ENCODE measurements around the gene NLRP1. TPM values are rescaled to one million over a fixed set of nuclear protein-coding genes. Genes with fewer than 3 reads are reported as not detected.

NLRP1 gene
- total RNA-seq, 2 experiments from 2014 or later: 18.7 to 24.6 TPM

- no peak overlapping the region for H3K4me3 ChIP-seq (ENCODE audit: low read depth, low read length, poor library complexity, severe bottlenecking)
- no peaks in the 10 kb centered on the region for H4K20me1 ChIP-seq (ENCODE audit: insufficient read depth, low read length)
- no peaks in the 10 kb centered on the region for H3K9me3 ChIP-seq (ENCODE audit: low read length)
- intact Hi-C loops (cut with micrococcal nuclease; ENCODE audit: unreplicated experiment): no loop called here
- H3K4me1 ChIP-seq (ENCODE audit: insufficient read depth, low read length, poor library complexity, severe bottlenecking): no peaks in the 10 kb centered on the region
- ChIA-PET POLR2A (interaction anchor here (0.6 kb wide), 1 partner anchor 14 kb away, joined by 3 read pairs; no protein-coding TSS in a partner anchor), CTCF (ENCODE audit: unreplicated experiment) (no interaction called here)
- BruUV-seq (replicated peaks): no TSS peak
- no peak for DNase-seq (ENCODE audit: low spot score)
- H3K4me2 ChIP-seq (ENCODE audit: low read length): no peak overlapping the region
- no peak overlapping the region for H3K27ac ChIP-seq (ENCODE audit: low read depth, low read length, poor library complexity, severe bottlenecking)
- H3K36me3 ChIP-seq (ENCODE audit: insufficient read depth, low read length): no peaks in the 10 kb centered on the region
- no peaks in the 10 kb centered on the region for H3K79me2 ChIP-seq (ENCODE audit: insufficient read depth, low read depth, low read length)
- H2AFZ ChIP-seq (ENCODE audit: low read length): no peak overlapping the region
- TF ChIP-seq, protein P1, sequence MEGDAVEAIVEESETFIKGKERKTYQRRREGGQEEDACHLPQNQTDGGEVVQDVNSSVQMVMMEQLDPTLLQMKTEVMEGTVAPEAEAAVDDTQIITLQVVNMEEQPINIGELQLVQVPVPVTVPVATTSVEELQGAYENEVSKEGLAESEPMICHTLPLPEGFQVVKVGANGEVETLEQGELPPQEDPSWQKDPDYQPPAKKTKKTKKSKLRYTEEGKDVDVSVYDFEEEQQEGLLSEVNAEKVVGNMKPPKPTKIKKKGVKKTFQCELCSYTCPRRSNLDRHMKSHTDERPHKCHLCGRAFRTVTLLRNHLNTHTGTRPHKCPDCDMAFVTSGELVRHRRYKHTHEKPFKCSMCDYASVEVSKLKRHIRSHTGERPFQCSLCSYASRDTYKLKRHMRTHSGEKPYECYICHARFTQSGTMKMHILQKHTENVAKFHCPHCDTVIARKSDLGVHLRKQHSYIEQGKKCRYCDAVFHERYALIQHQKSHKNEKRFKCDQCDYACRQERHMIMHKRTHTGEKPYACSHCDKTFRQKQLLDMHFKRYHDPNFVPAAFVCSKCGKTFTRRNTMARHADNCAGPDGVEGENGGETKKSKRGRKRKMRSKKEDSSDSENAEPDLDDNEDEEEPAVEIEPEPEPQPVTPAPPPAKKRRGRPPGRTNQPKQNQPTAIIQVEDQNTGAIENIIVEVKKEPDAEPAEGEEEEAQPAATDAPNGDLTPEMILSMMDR (conservative IDR thresholded peaks at IDR 0.05; ENCODE audit: low read length): no peak
- no peak for TF ChIP-seq EZH2phosphoT487 (IDR thresholded peaks at IDR 0.05; ENCODE audit: borderline replicate concordance, low read depth, low read length)
- H3K9me2 ChIP-seq (ENCODE audit: insufficient read depth, low read length): no peaks in the 10 kb centered on the region
Measured at GRCh38 chr17:5530265-5531084, 53.8 kb downstream of the NLRP1 start.

- Histone ChIP-seq H4K20me1 (ENCODE audit: insufficient read depth, low read length) (no peaks in the 10 kb centered on the region), H3K9me2 (ENCODE audit: insufficient read depth, low read length) (no peaks in the 10 kb centered on the region), H3K4me1 (ENCODE audit: insufficient read depth, low read length, poor library complexity, severe bottlenecking) (no peaks in the 10 kb centered on the region), H3K27ac (ENCODE audit: low read depth, low read length, poor library complexity, severe bottlenecking) (no peak overlapping the region), H3K36me3 (ENCODE audit: insufficient read depth, low read length) (no peaks in the 10 kb centered on the region), H3K79me2 (ENCODE audit: insufficient read depth, low read depth, low read length) (no peaks in the 10 kb centered on the region), H3K4me2 (ENCODE audit: low read length) (no peak overlapping the region), H3K9me3 (ENCODE audit: low read length) (no peaks in the 10 kb centered on the region), H3K4me3 (ENCODE audit: low read depth, low read length, poor library complexity, severe bottlenecking) (no peak overlapping the region), H2AFZ (ENCODE audit: low read length) (no peak overlapping the region)
- ChIA-PET CTCF (ENCODE audit: unreplicated experiment) (no interaction called here), POLR2A (interaction anchor here (0.7 kb wide), 1 partner anchor 34 kb away, joined by 3 read pairs; no protein-coding TSS in a partner anchor)
- intact Hi-C loops (cut with micrococcal nuclease; ENCODE audit: unreplicated experiment): no loop called here
- no peak for DNase-seq (ENCODE audit: low spot score)
- TF ChIP-seq, protein P1 (conservative IDR thresholded peaks at IDR 0.05; ENCODE audit: low read length): no peak
- no peak for TF ChIP-seq EZH2phosphoT487 (IDR thresholded peaks at IDR 0.05; ENCODE audit: borderline replicate concordance, low read depth, low read length)
- BruUV-seq (replicated peaks): no TSS peak
Measured at GRCh38 chr17:5527601-5528250, 56.6 kb downstream of the NLRP1 start.

All from OCI-LY7 (cell line).